GM23338 (cell line): ENCODE measurements around the gene BRICD5. TPM values are rescaled to one million over a fixed set of nuclear protein-coding genes. Genes with fewer than 3 reads are reported as not detected.

Experiments used
- JUNB ChIP-seq: IDR thresholded peaks from one replicate; pipeline ENCODE4 v1.6.1; 2016; ENCODE audit warnings: antibody characterized with exemption; ENCODE audit not compliant: unreplicated experiment
- NANOG ChIP-seq: IDR thresholded peaks from 2 replicates; pipeline ENCODE4 v1.6.1; 2016; ENCODE audit warnings: antibody characterized with exemption, borderline replicate concordance
- POLR2AphosphoS5 ChIP-seq: IDR thresholded peaks from 2 replicates; pipeline ENCODE4 v1.6.1; 2016; ENCODE audit warnings: antibody characterized with exemption, low read depth
- STAT1 ChIP-seq: IDR thresholded peaks from one replicate; pipeline ENCODE4 v1.6.1; 2016; ENCODE audit warnings: antibody characterized with exemption; ENCODE audit not compliant: unreplicated experiment
- polyA plus RNA-seq: library from polyadenylated mRNA; unstranded; fragments of >200 nt; fragmentation: Nextera tagmentation; extraction: Ambion mirVana; gene quantifications from 2 replicates; pipeline ENCODE4 v1.2.1, GENCODE V29; 2016
- total RNA-seq: library from RNA; depleted of rRNA; stranded (reverse); fragments of >200 nt; shearing (Covaris generic); gene quantifications from 2 replicates; pipeline ENCODE4 v1.2.3, GENCODE V29; 2014
- TF ChIP-seq, protein P1 (sequence below): fragments of 250-450 bp; sonication (Bioruptor Pico); IDR thresholded peaks from 2 replicates; pipeline ENCODE4 v1.5.0; 2020; ENCODE audit warnings: mild to moderate bottlenecking, moderate library complexity
- TF ChIP-seq, protein P2 (sequence below): IDR thresholded peaks from one replicate; pipeline ENCODE4 v1.6.1; 2018; ENCODE audit warnings: antibody characterized with exemption; ENCODE audit not compliant: unreplicated experiment

Gene BRICD5
- total and polyA plus RNA-seq, 2 experiments from 2014 or later: 5.3 to 6.3 TPM

DNA sequence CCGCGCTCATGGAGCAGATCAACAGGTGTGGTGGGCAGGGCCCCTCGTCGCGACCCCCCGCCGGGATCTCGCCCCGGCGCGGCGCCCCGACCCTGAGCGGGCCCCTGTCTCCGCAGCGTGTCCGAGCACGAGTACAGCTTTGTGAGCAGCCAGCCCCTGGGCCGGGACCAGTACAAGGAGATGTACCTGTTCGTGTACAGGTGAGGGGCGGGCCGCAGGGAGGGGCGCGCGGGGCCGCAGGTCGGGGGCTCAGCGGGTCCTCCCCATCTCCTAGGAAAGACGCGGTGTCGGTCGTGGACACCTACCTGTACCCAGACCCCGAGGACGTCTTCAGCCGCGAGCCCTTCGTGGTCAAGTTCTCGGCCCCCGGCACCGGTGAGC, 26.4 kb upstream of the BRICD5 start (continued):
- TF ChIP-seq, protein P1, sequence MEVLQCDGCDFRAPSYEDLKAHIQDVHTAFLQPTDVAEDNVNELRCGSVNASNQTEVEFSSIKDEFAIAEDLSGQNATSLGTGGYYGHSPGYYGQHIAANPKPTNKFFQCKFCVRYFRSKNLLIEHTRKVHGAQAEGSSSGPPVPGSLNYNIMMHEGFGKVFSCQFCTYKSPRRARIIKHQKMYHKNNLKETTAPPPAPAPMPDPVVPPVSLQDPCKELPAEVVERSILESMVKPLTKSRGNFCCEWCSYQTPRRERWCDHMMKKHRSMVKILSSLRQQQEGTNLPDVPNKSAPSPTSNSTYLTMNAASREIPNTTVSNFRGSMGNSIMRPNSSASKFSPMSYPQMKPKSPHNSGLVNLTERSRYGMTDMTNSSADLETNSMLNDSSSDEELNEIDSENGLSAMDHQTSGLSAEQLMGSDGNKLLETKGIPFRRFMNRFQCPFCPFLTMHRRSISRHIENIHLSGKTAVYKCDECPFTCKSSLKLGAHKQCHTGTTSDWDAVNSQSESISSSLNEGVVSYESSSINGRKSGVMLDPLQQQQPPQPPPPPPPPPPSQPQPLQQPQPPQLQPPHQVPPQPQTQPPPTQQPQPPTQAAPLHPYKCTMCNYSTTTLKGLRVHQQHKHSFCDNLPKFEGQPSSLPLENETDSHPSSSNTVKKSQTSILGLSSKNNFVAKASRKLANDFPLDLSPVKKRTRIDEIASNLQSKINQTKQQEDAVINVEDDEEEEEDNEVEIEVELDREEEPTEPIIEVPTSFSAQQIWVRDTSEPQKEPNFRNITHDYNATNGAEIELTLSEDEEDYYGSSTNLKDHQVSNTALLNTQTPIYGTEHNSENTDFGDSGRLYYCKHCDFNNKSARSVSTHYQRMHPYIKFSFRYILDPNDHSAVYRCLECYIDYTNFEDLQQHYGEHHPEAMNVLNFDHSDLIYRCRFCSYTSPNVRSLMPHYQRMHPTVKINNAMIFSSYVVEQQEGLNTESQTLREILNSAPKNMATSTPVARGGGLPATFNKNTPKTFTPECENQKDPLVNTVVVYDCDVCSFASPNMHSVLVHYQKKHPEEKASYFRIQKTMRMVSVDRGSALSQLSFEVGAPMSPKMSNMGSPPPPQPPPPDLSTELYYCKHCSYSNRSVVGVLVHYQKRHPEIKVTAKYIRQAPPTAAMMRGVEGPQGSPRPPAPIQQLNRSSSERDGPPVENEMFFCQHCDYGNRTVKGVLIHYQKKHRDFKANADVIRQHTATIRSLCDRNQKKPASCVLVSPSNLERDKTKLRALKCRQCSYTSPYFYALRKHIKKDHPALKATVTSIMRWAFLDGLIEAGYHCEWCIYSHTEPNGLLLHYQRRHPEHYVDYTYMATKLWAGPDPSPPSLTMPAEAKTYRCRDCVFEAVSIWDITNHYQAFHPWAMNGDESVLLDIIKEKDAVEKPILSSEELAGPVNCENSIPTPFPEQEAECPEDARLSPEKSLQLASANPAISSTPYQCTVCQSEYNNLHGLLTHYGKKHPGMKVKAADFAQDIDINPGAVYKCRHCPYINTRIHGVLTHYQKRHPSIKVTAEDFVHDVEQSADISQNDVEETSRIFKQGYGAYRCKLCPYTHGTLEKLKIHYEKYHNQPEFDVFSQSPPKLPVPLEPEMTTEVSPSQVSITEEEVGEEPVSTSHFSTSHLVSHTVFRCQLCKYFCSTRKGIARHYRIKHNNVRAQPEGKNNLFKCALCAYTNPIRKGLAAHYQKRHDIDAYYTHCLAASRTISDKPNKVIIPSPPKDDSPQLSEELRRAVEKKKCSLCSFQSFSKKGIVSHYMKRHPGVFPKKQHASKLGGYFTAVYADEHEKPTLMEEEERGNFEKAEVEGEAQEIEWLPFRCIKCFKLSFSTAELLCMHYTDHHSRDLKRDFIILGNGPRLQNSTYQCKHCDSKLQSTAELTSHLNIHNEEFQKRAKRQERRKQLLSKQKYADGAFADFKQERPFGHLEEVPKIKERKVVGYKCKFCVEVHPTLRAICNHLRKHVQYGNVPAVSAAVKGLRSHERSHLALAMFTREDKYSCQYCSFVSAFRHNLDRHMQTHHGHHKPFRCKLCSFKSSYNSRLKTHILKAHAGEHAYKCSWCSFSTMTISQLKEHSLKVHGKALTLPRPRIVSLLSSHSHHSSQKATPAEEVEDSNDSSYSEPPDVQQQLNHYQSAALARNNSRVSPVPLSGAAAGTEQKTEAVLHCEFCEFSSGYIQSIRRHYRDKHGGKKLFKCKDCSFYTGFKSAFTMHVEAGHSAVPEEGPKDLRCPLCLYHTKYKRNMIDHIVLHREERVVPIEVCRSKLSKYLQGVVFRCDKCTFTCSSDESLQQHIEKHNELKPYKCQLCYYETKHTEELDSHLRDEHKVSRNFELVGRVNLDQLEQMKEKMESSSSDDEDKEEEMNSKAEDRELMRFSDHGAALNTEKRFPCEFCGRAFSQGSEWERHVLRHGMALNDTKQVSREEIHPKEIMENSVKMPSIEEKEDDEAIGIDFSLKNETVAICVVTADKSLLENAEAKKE (CRISPR knock-in tag): no peak
- TF ChIP-seq JUNB: no peak
- TF ChIP-seq, protein P2, sequence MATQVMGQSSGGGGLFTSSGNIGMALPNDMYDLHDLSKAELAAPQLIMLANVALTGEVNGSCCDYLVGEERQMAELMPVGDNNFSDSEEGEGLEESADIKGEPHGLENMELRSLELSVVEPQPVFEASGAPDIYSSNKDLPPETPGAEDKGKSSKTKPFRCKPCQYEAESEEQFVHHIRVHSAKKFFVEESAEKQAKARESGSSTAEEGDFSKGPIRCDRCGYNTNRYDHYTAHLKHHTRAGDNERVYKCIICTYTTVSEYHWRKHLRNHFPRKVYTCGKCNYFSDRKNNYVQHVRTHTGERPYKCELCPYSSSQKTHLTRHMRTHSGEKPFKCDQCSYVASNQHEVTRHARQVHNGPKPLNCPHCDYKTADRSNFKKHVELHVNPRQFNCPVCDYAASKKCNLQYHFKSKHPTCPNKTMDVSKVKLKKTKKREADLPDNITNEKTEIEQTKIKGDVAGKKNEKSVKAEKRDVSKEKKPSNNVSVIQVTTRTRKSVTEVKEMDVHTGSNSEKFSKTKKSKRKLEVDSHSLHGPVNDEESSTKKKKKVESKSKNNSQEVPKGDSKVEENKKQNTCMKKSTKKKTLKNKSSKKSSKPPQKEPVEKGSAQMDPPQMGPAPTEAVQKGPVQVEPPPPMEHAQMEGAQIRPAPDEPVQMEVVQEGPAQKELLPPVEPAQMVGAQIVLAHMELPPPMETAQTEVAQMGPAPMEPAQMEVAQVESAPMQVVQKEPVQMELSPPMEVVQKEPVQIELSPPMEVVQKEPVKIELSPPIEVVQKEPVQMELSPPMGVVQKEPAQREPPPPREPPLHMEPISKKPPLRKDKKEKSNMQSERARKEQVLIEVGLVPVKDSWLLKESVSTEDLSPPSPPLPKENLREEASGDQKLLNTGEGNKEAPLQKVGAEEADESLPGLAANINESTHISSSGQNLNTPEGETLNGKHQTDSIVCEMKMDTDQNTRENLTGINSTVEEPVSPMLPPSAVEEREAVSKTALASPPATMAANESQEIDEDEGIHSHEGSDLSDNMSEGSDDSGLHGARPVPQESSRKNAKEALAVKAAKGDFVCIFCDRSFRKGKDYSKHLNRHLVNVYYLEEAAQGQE: no peak
- TF ChIP-seq STAT1: no peak
- no peak for TF ChIP-seq POLR2AphosphoS5
- no peak for TF ChIP-seq NANOG
